Stimulated activated CD8-positive, alpha-beta memory T cell treated with anti-CD3 and anti-CD28 coated beads, Interleukin-4, amount 100 ng/mL, for 4 hours (primary cell): ENCODE data around the gene RSPO3.

Source experiments
- DNase-seq, 2 donors: peaks; one replicate each; pipeline ENCODE4 v3.0.0-alpha.2; 2020; ENCODE audit warnings: low read depth in 2 of 2, low spot score in 1 of 2

Gene RSPO3

GRCh38 chr6:127160484-127160883 lies 42.0 kb downstream of the RSPO3 start:
- DNase-seq: no peak

- no peak for DNase-seq
Measured at GRCh38 chr6:127162836-127163235, 44.4 kb downstream of the RSPO3 start.

- no peak for DNase-seq
Measured at GRCh38 chr6:127164036-127164435, 45.6 kb downstream of the RSPO3 start.

DNA sequence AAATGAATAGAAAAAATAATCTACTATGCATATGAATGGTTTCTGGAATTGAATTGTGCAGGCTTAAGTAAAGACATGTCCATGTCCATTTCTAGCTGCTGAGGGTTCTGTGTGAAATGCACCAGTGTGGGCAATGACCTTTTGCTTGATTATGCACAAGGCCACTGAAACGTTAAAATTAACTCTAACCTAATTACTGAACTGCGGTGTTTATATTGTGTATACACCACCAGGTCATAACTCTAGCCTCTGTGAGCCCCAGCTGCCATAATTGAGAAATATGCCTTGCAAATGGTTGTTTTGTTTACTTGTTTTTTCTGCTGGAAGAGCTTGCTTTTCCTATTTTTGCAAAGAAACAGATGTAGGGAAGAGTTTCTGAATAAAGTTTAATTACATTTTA lies 46.1 kb downstream of the RSPO3 start:
- no peak for DNase-seq

DNA sequence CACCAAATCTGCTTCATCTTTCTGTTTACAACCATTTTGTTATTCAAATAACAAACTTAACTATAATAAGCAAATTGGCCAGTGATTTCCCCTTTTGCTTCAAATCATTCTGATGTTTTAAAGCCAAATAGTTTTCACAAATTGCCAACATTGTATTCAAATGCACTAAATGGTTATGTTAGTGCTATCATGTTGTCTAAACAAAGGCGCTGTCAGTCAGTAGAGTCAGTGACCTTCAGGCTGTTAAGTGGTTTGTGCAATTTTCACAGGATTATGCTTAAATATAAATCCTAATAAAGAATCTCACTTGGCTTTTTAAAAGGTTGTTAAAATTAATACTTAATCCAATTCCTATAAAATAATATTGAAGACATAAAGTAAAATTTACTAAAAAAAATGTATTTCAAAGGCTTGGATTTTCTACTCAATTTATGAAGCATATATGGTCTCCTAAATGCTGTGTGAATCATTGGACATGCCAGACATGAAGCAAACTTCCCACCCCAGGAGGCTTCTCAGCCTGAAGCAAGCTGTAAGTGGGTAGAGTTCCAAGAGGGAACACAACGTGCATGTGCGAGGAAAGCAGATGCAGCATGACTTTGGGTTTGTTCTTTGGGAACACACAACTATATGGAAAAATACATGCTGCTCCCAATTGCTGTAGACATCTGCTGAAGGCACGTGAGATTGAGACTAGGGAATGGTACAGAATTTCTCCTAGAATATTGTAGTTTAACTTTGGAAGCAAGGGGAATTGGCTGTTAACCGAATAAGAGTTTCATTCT lies 54.9 kb downstream of the RSPO3 start:
- no peak for DNase-seq

- no peak for DNase-seq
Measured at GRCh38 chr6:127176146-127176545, 57.7 kb downstream of the RSPO3 start.

DNA sequence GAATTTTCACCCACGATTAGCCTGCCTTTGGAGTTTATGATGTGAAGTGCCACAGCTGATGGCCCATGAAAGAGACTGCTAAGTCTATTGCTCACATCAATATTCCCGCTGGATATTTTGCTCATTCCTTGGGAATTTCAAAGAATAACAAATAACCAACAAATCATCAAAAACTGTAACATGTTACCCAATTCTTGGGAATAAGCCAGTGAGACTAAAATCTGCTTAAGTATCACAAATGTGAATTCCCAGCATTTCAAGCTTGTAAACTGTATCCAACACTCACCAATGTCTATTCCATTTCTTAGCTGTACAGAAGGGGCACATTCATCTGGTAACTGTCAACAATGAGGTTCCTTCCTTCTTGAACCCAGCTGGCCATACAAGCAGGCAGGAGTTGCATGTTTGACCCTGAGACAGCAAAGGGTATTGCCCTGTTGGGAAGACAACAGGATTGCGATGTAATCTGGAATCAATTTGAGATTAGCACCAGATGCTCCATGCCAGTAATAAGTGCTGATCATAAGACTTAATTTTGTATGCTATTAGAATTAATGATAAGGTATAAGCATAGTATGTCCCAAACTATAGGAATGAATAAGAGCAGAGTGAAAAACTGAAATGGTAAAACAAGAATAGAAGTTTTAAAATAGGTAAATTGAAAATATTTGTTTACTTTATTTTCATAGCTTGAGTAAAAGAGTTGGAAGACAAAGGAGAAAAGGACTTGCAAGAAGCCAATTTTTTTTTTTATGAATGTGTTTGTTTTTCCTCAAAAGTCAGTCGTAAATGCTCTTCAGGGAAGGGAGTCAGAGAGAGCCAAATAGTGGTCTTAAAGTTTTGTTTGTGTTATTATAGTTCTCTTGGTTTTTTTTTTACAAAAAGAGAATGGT lies 58.8 kb downstream of the RSPO3 start:
- no peak for DNase-seq

DNA sequence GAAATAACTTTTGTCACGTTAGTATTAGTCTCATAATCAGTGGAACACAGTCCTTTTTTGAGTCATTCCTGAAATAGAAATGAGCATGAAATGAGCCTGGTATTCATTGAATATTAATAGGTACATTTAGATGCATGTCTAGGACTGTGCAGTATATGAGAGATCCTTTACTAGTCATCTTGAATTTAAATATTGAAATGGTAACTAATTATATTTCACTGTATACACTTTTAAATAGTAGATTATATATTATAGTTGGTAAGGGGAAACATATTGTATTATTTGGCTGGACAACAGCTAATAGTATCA lies 59.4 kb downstream of the RSPO3 start:
- no peak for DNase-seq

DNA sequence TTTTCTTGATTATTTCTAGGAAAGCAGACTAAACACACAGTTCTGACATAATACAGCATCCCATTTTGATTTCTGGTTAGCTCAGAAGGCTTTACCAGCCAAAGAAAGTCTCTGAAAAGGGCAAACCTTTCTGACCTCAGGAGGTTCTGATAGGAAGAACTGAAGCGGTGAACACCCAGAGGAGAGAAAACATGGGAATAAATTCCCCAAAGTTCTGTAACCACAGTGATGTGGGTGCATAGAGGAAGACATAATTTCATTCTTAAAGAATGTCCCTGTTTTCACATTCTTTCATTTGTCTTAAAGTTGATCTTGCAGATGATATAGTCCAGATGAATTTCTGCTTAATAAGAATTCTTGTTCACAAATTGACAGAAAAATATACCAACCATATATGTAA lies 60.3 kb downstream of the RSPO3 start:
- DNase-seq: no peak

GRCh38 chr6:127180426-127180825 lies 62.0 kb downstream of the RSPO3 start:
- no peak for DNase-seq

DNA sequence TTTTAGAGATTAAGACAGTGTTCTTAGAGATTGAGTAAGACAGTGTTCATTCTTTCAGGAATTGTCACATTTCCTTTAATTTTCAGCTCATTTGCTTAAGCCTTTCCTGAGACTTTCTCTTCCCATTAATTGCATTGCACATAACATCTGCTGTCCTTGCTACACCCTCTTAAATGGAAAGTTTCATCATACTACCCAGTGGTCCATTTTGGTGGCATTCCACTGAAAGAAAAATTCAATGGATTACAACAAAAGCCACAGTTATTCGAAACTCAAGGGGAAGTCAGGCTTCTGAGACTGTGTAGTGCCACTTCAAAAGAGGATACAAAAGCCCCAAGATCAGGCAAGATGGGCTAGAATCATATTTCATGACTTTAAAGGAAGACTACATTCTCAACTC lies 64.0 kb downstream of the RSPO3 start:
- no peak for DNase-seq

DNA sequence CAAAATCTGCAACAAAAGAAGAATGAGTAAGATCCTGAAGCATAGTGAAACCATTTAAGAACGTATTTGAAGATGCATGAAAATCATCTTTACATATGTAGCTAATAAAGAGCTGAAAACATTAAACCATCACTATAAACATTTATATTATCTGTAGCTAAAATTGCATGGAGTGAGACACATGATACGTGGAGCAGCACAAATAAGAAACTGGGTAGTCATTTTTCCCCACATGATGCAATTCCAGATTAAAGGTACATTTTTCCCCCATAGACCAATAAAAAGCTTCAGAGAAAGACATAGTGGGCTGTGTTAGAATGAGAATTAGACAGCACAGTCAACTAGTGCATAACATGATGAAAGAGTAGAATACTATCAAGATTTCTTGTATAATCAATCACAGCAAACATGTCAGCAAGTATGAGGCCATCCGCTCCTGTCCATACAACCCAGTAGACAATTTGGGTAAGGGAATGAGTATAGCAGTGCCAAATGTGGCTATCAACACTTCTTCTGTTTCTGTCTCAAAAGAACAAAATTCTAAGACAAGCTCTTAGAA lies 67.0 kb downstream of the RSPO3 start:
- no peak for DNase-seq

- DNase-seq: peak in 1 of 2 donors; percentile 28
Measured at GRCh38 chr6:127186889-127187288, 68.4 kb downstream of the RSPO3 start.

GRCh38 chr6:127188744-127189143 lies 70.3 kb downstream of the RSPO3 start:
- no peak for DNase-seq

- DNase-seq: no peak
Measured at GRCh38 chr6:127190552-127190951, 72.1 kb downstream of the RSPO3 start.

DNA sequence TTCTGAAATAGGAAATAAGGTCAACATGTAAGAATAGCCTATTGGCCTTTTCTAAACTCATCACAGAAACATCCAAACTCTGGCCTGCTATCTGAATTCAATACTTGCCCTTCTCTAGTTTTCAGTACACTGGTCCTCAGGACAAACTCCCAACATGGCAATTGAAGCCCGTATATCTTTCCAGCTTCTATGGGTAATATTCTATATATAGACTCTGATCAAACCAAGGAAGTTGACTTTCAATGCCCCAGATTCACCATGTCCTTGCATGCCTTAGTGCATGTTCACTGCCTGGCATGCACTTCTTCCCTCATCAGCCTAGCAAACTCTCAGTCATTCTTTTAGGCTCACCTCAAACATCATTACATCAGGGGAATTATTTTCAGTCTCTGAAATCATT lies 73.2 kb downstream of the RSPO3 start:
- DNase-seq: no peak

GRCh38 chr6:127192911-127193541 lies 74.6 kb downstream of the RSPO3 start:
- DNase-seq: no peak

GRCh38 chr6:127195833-127196232 lies 77.4 kb downstream of the RSPO3 start:
- no peak for DNase-seq

DNA sequence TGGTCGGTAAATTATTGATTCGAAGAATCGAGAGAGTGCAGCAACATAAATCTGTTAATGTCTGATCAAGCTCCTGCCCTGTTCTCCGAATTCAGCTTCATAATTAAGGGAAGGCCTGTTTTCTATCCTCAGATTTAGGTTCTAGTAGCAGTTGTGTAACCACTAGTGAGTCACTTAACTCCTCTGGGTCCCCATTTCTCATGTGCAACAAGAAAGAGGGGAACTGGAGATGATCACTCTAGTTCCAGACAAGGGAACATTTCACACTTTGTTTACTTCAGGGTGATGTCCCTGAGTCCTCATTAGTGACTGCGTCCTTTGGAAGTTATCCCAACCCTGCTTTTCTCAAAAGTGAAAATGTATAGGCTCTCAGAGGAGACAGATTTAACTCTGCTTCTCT lies 80.1 kb downstream of the RSPO3 start:
- no peak for DNase-seq

DNA sequence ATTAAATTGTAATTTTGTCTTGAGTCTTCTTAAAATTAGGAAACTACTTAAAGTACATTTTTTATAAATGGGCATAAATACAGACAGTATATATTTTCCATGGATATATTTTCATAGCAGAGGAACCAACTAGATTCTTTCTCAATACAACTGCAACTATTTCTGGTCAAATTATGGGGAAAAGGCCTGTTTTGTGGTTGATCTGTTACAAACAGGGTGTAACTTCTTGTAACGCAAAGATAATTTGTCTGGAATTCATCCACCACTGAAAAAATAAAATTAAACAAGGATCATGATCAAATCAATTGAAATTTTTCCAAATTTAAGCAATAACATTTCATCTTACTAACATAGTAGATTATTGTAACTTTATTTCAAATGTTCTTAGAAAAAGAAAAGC lies 81.0 kb downstream of the RSPO3 start:
- no peak for DNase-seq

- DNase-seq: no peak
Measured at GRCh38 chr6:127200114-127200513, 81.6 kb downstream of the RSPO3 start.

DNA sequence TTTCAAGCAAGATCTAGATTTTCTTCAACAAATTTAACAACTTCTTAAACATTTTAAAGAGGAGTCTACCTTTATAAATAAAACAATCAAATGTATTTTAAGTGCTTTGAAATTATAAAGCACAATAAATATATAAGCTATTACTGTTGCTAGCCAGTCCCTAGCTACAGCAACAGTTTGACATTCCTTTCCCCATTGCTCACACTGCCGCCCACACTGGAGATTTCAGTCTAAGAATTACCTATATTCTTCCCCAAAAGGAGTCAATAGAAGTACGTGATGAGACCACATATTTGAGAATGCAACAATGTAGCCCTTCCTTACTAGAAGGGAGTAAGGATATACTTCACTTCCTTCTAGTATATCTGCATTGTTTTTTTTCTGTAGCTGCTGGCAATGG lies 82.8 kb downstream of the RSPO3 start:
- no peak for DNase-seq
